HL-60 (cell line): Measurements from ENCODE around the gene TMEM170A.

ENCODE experiments used
- DNase-seq, 2 experiments: peaks; one replicate each; pipeline ENCODE4 v3.0.0-alpha.2; 2010 to 2020; ENCODE audit warnings: low read depth in 1 of 2, low spot score in 1 of 2
- H3K27ac ChIP-seq: fragments of 250-450 bp; sonication (Bioruptor Pico); replicated peaks from 2 replicates; pipeline ENCODE4 v1.5.1; 2020; ENCODE audit warnings: mild to moderate bottlenecking, moderate library complexity
- H3K27me3 ChIP-seq: fragments of 250-450 bp; sonication (Bioruptor Pico); 2 replicates; pipeline ENCODE4 v1.5.1; 2021; ENCODE audit warnings: mild to moderate bottlenecking, moderate library complexity; ENCODE audit not compliant: insufficient read depth, poor library complexity, severe bottlenecking
- H3K4me3 ChIP-seq: replicated peaks from 2 replicates; pipeline ENCODE4 v1.5.1; 2011; ENCODE audit warnings: mild to moderate bottlenecking, control low read depth, low read length; ENCODE audit not compliant: insufficient read depth
- GABPA ChIP-seq: IDR thresholded peaks from 2 replicates; pipeline ENCODE4 v1.6.1; 2012; ENCODE audit warnings: low read depth
- POLR2AphosphoS5 ChIP-seq: IDR thresholded peaks from 2 replicates; pipeline ENCODE4 v1.6.1; 2012; ENCODE audit warnings: low read depth
- REST ChIP-seq: IDR thresholded peaks from 2 replicates; pipeline ENCODE4 v1.6.1; 2012; ENCODE audit warnings: low read depth; ENCODE audit not compliant: insufficient replicate concordance
- SPI1 ChIP-seq: IDR thresholded peaks from 2 replicates; pipeline ENCODE4 v1.6.1; 2012; ENCODE audit warnings: low read depth, mild to moderate bottlenecking, borderline replicate concordance
- TF ChIP-seq, protein P1 (sequence below): IDR thresholded peaks from one replicate; pipeline ENCODE4 v1.5.1; 2011; ENCODE audit warnings: low read length, control low read depth, inconsistent platforms; ENCODE audit not compliant: insufficient read depth

TMEM170A gene

GRCh38 chr16:75482434-75483205, 18.1 kb upstream of the TMEM170A start:
- no peaks in the 10 kb centered on the region for H3K27me3 ChIP-seq
- no peak overlapping the region for H3K4me3 ChIP-seq
- no peak for DNase-seq
- no peak overlapping the region for H3K27ac ChIP-seq
- TF ChIP-seq, protein P1, sequence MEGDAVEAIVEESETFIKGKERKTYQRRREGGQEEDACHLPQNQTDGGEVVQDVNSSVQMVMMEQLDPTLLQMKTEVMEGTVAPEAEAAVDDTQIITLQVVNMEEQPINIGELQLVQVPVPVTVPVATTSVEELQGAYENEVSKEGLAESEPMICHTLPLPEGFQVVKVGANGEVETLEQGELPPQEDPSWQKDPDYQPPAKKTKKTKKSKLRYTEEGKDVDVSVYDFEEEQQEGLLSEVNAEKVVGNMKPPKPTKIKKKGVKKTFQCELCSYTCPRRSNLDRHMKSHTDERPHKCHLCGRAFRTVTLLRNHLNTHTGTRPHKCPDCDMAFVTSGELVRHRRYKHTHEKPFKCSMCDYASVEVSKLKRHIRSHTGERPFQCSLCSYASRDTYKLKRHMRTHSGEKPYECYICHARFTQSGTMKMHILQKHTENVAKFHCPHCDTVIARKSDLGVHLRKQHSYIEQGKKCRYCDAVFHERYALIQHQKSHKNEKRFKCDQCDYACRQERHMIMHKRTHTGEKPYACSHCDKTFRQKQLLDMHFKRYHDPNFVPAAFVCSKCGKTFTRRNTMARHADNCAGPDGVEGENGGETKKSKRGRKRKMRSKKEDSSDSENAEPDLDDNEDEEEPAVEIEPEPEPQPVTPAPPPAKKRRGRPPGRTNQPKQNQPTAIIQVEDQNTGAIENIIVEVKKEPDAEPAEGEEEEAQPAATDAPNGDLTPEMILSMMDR, result no peak
- TF ChIP-seq SPI1 (no peak), POLR2AphosphoS5 (no peak), REST (no peak), GABPA (no peak)

GRCh38 chr16:75481475-75481874, 17.0 kb upstream of the TMEM170A start:
- Histone ChIP-seq H3K4me3 (no peak overlapping the region), H3K27me3 (no peaks in the 10 kb centered on the region), H3K27ac (no peak overlapping the region)
- DNase-seq, result no peak
- no peak for TF ChIP-seq REST
- no peak for TF ChIP-seq POLR2AphosphoS5
- TF ChIP-seq, protein P1, result no peak

DNA sequence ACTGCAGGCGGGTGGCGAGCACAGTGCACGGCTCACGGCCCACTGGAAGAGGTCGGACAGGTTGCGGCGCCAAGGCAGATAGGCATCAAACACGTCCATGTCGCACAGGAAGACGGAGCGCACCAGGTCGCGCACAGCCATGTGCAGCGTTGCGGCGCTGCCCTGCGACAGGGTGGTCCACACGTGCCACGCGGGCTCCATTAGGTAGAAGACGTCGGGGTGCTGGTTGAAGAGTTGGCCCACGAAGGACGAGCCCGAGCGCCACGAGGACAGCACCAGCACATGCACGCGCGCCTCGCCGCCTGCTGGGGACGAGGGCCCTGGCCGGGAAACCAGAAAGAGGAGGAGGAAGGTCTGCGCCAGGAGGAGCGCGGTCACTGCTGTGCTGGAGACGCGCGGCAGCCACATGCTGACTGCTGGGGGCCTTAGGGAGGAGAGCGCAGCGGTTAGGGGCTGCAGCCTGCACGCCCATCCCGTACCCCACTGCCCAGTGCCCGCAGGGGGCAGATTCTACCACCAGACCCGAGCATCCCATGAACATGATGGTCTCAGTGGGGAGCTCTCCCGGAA, 15.0 kb upstream of the TMEM170A start:
- H3K4me3 ChIP-seq, result no peak overlapping the region
- no peak for TF ChIP-seq GABPA
- no peak for TF ChIP-seq SPI1
- TF ChIP-seq REST, result no peak
- TF ChIP-seq POLR2AphosphoS5, result no peak
- TF ChIP-seq, protein P1, result no peak
- no peak for DNase-seq
- no peak overlapping the region for H3K27ac ChIP-seq
- H3K27me3 ChIP-seq, result no peaks in the 10 kb centered on the region
